ENCODE results near the gene GPATCH1.
"Not testable (repeated sequence)": the region's sequence is repeated elsewhere in the genome, so short reads cannot be mapped to it uniquely, and the experiment has no call there.

GRCh38 chr19:33037168-33038025, 43.6 kb upstream of the GPATCH1 start:
- not testable (repeated sequence) for TF ChIP-seq CTCF (IDR thresholded peaks at IDR 0.05); TCF7L2 (IDR thresholded peaks at IDR 0.05; ENCODE audit: low read depth, low read length); POLR2AphosphoS5 (IDR thresholded peaks at IDR 0.05; ENCODE audit: low read depth, low read length); SIN3A (IDR thresholded peaks at IDR 0.05; ENCODE audit: borderline replicate concordance, insufficient read depth, low read depth, low read length); REST (IDR thresholded peaks at IDR 0.05; ENCODE audit: insufficient read depth in 1 of 2, low read depth in 2 of 2, low read length in 1 of 2)
